ENCODE measurements around the gene PPP2R5C. TPM values are rescaled to one million over a fixed set of nuclear protein-coding genes. Genes with fewer than 3 reads are reported as not detected.
"Not testable (repeated sequence)": the region's sequence is repeated elsewhere in the genome, so short reads cannot be mapped to it uniquely, and the experiment has no call there.

PPP2R5C gene
- total RNA-seq, 1 donor: 114 TPM

- TF ChIP-seq, protein P1, sequence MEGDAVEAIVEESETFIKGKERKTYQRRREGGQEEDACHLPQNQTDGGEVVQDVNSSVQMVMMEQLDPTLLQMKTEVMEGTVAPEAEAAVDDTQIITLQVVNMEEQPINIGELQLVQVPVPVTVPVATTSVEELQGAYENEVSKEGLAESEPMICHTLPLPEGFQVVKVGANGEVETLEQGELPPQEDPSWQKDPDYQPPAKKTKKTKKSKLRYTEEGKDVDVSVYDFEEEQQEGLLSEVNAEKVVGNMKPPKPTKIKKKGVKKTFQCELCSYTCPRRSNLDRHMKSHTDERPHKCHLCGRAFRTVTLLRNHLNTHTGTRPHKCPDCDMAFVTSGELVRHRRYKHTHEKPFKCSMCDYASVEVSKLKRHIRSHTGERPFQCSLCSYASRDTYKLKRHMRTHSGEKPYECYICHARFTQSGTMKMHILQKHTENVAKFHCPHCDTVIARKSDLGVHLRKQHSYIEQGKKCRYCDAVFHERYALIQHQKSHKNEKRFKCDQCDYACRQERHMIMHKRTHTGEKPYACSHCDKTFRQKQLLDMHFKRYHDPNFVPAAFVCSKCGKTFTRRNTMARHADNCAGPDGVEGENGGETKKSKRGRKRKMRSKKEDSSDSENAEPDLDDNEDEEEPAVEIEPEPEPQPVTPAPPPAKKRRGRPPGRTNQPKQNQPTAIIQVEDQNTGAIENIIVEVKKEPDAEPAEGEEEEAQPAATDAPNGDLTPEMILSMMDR (IDR thresholded peaks at IDR 0.05; ENCODE audit: insufficient read depth, low read depth, low read length): no peak
- DNase-seq (ENCODE audit: low read depth): no peak
- H3K4me3 ChIP-seq (ENCODE audit: low read depth, low read length): peak overlapping the region; percentile 95
These were observed 205.2 kb downstream of the PPP2R5C start for GRCh38 chr14:101966742-101967141.

DNA sequence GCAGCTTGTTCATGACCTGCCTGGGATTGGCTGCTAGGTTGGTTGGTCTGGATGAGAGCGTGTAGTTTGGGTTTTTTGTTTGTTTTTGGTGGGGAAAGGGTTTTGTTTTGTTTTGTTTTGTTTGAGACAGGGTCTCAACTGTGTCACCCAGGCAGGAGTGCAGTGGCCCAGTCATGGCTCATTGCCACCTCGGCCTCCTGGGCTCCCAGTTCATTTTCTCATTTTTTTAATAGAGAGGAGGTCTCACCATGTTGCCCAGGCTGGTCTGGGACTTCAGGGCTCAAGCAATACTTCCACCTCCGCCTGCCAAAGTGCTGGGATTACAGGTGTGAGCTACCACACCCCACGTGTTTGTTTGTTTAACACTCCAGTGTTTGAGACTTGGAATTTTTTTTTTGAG lies 206.7 kb downstream of the PPP2R5C start:
- H3K4me3 ChIP-seq (ENCODE audit: low read depth, low read length): no peak overlapping the region
- no peak for DNase-seq (ENCODE audit: low read depth)
- TF ChIP-seq, protein P1 (IDR thresholded peaks at IDR 0.05; ENCODE audit: insufficient read depth, low read depth, low read length): no peak

DNA sequence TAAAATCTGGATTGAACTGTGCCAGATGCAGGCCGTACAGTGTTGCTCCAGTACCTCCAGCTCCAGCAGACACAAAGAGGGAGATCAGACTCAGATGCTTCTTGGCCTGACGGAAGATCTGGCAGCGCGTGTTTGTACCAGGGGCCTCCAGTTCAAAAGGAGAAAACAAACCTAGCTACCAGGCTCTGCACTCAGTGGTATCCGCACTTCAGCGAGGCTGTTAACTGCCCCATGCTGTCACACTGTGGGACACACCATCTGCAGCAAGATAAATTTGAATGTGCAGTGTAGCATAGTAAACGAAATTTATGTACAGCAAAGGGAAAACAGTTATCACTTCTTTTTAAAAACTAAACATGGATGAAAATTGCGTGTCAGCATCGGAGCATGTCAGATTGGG lies 208.0 kb downstream of the PPP2R5C start:
- DNase-seq (ENCODE audit: low read depth): no peak
- no peak overlapping the region for H3K4me3 ChIP-seq (ENCODE audit: low read depth, low read length)
- TF ChIP-seq, protein P1 (IDR thresholded peaks at IDR 0.05; ENCODE audit: insufficient read depth, low read depth, low read length): no peak

GRCh38 chr14:101970830-101971400 lies 209.4 kb downstream of the PPP2R5C start:
- no peak overlapping the region for H3K4me3 ChIP-seq (ENCODE audit: low read depth, low read length)
- TF ChIP-seq, protein P1 (IDR thresholded peaks at IDR 0.05; ENCODE audit: insufficient read depth, low read depth, low read length): no peak
- no peak for DNase-seq (ENCODE audit: low read depth)

DNA sequence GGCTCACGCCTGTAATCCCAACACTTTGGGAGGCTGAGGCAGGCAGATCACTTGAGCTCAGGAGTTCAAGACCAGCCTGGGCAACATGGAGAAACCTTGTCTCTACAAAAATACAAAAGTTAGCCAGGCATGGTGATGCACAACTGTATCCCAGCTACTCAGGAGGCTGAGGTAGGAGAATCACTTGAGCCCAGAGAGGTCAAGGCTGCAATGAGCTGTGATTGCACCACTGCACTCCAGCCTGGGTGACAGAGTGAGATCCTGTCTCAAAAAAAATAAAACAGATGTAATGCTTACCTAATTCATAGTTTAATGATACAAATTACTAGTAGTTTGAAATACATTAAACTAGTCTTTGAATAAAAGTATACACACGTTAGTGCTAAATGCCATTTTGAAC lies 209.9 kb downstream of the PPP2R5C start:
- H3K4me3 ChIP-seq (ENCODE audit: low read depth, low read length); DNase-seq (ENCODE audit: low read depth): not testable (repeated sequence)

DNA sequence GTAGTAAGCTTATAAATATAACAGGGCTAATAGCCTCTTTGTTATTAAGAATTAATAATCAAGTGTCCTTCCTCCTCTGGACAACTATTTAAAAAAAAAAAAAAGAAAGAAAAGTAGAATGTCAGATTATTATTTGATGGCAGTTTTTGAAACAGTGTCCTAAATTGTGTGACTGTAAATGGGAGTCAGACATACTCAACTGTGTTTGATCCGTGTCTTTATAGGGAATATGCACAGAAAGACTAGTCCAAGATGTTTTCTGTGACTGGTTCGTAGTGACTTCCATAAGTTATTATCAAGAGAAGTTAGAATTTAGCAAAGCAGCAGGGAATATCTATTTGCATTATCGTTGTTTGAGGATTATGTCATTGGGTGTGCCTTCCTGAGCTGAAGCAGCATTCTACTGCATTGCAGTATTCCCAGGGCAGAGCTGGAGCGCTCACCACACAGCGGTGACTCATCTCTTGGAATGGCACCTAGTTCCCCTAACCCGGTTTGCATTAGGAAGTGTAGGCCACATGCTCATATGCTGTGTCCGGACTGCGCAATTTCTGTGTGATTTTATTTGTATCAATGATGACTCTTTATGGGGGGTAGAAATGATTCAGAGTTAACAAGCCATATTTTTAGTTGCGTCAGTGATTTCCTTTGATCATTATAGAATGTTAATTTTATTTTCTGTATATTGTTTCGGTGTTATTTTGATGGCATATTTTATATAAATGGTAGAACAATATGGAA lies 210.8 kb downstream of the PPP2R5C start:
- TF ChIP-seq, protein P1 (IDR thresholded peaks at IDR 0.05; ENCODE audit: insufficient read depth, low read depth, low read length): no peak
- H3K4me3 ChIP-seq (ENCODE audit: low read depth, low read length): no peak overlapping the region
- DNase-seq (ENCODE audit: low read depth): peak; percentile 99

GRCh38 chr14:101973356-101973755 lies 211.8 kb downstream of the PPP2R5C start:
- DNase-seq (ENCODE audit: low read depth): no peak
- TF ChIP-seq, protein P1 (IDR thresholded peaks at IDR 0.05; ENCODE audit: insufficient read depth, low read depth, low read length): no peak
- no peak overlapping the region for H3K4me3 ChIP-seq (ENCODE audit: low read depth, low read length)
